Keratinocyte (primary cell): ENCODE results near the gene SLX4IP. TPM values are rescaled to one million over a fixed set of nuclear protein-coding genes. Genes with fewer than 3 reads are reported as not detected.

Source experiments
- DNase-seq: peaks from one replicate; pipeline ENCODE4 v3.0.0-alpha.2; 2011; ENCODE audit warnings: low read depth, missing footprints, low spot score
- FAIRE-seq: peaks from 2 replicates; lab custom pipeline; 2011; peaks lifted over from hg19 to GRCh38; lab: Jason Lieb, UNC
- H2AFZ ChIP-seq: 2 replicates; pipeline ENCODE4 v1.6.0; 2012; ENCODE audit warnings: low read length, control low read depth, inconsistent platforms; ENCODE audit not compliant: control insufficient read depth
- H3K27ac ChIP-seq: 2 replicates; pipeline ENCODE4 v1.5.1; 2011; ENCODE audit warnings: low read length; ENCODE audit not compliant: control insufficient read depth, insufficient read depth
- H3K27me3 ChIP-seq: 3 replicates; pipeline ENCODE4 v1.6.0; 2011; ENCODE audit warnings: low read length; ENCODE audit not compliant: control insufficient read depth, insufficient read depth; ENCODE audit errors: extremely low read depth
- H3K36me3 ChIP-seq, 2 experiments: 2 replicates in 1 of 2; 3 replicates in 1 of 2; pipeline ENCODE4 v1.5.1; 2011; ENCODE audit warnings: low read length in 2 of 2, mild to moderate bottlenecking in 1 of 2; ENCODE audit not compliant: control insufficient read depth in 2 of 2, insufficient read depth in 2 of 2; ENCODE audit errors: extremely low read depth in 1 of 2
- H3K4me1 ChIP-seq: 3 replicates; pipeline ENCODE4 v1.5.1; 2011; ENCODE audit warnings: low read length; ENCODE audit not compliant: control insufficient read depth, insufficient read depth; ENCODE audit errors: extremely low read depth
- H3K4me2 ChIP-seq: 3 replicates; pipeline ENCODE4 v1.6.0; 2011; ENCODE audit warnings: low read depth, low read length; ENCODE audit not compliant: control insufficient read depth, insufficient read depth; ENCODE audit errors: extremely low read depth
- H3K4me3 ChIP-seq, 3 experiments: fragments of 200-600 bp in 1 of 3; sonication (generic) in 1 of 3; 2 replicates in 2 of 3; 3 replicates in 1 of 3; pipeline ENCODE4 v1.5.1; 2011 to 2016; ENCODE audit warnings: low read length in 3 of 3, mild to moderate bottlenecking in 3 of 3, control low read depth in 2 of 3, inconsistent platforms in 1 of 3, low read depth in 1 of 3, mixed read lengths in 1 of 3, mixed run types in 1 of 3, moderate library complexity in 1 of 3; ENCODE audit not compliant: control insufficient read depth in 2 of 3, insufficient read depth in 2 of 3; ENCODE audit errors: extremely low read depth in 1 of 3
- H3K79me2 ChIP-seq: 2 replicates; pipeline ENCODE4 v1.6.0; 2012; ENCODE audit warnings: low read length; ENCODE audit not compliant: control insufficient read depth, insufficient read depth
- H3K9ac ChIP-seq: 3 replicates; pipeline ENCODE4 v1.6.0; 2011; ENCODE audit warnings: low read length; ENCODE audit not compliant: control insufficient read depth, insufficient read depth; ENCODE audit errors: extremely low read depth
- H3K9me1 ChIP-seq: 3 replicates; pipeline ENCODE4 v1.6.0; 2011; ENCODE audit warnings: low read length; ENCODE audit not compliant: control insufficient read depth, insufficient read depth; ENCODE audit errors: extremely low read depth
- H3K9me3 ChIP-seq: 2 replicates; pipeline ENCODE4 v1.5.1; 2012; ENCODE audit warnings: low read depth, low read length; ENCODE audit not compliant: control insufficient read depth
- H4K20me1 ChIP-seq: 3 replicates; pipeline ENCODE4 v1.6.0; 2011; ENCODE audit warnings: low read length; ENCODE audit not compliant: control insufficient read depth, insufficient read depth; ENCODE audit errors: extremely low read depth
- CTCF ChIP-seq, 3 experiments: IDR thresholded peaks in 1 of 3; conservative IDR thresholded peaks in 1 of 3; optimal IDR thresholded peaks in 1 of 3; 2 replicates in 2 of 3; 3 replicates in 1 of 3; pipeline versions ENCODE3 to v1.5.1; 2011; ENCODE audit warnings: low read length in 3 of 3, mild to moderate bottlenecking in 3 of 3, moderate library complexity in 2 of 3, control low read depth in 1 of 3, inconsistent platforms in 1 of 3; ENCODE audit not compliant: insufficient read depth in 2 of 3; ENCODE audit errors: extremely low read depth in 1 of 3
- EZH2 ChIP-seq: IDR thresholded peaks from one replicate; pipeline ENCODE4 v1.6.1; 2012; ENCODE audit warnings: inconsistent platforms, mild to moderate bottlenecking, low read length, moderate library complexity
- dilution Hi-C: fragments of 300-500 bp; cut with MboI; formaldehyde crosslinking; loops from one replicate; pipeline ENCODE4 v1.7.0; 2020; ENCODE audit warnings: low sequenced_read_pairs; ENCODE audit not compliant: extremely low pct_ligation_motif_present
- polyA plus RNA-seq, 5 experiments: library from polyadenylated mRNA; depleted of rRNA in 3 of 5; stranded (reverse) in 3 of 5; stranded (forward) in 1 of 5; unstranded in 1 of 5; fragments of >200 nt; gene quantifications; 1 replicate in 1 of 5; 2 replicates in 3 of 5; 3 replicates in 1 of 5; pipeline versions ENCODE4 v1.2.1 to v1.2.3, GENCODE V29; 2011 to 2012; ENCODE audit warnings: missing spikeins in 2 of 5, low read depth in 1 of 5, low replicate concordance in 1 of 5
- small RNA-seq, 3 experiments: library from RNA; depleted of rRNA; stranded (forward); fragments of <200 nt; gene quantifications; one replicate each; pipeline ENCODE3, GENCODE V24; 2012; ENCODE audit warnings: low read depth in 3 of 3, low replicate concordance in 1 of 3; ENCODE audit not compliant: insufficient read length in 3 of 3

The SLX4IP gene
- polyA plus RNA-seq, 1 donor (not counting 4 experiments of a cell fraction or from before 2014, with no cell fraction given), result 3.0 TPM

- Histone ChIP-seq H4K20me1 (peaks cover 10% of the 10 kb centered on the region), H3K4me2 (peak overlapping the region; percentile 88), H3K9me3 (no peaks in the 10 kb centered on the region), H3K27ac (peak overlapping the region; percentile 94), H3K36me3 (peaks cover 9 to 14% of the 10 kb centered on the region in 2 experiments), H3K9me1 (no peaks in the 10 kb centered on the region), H3K79me2 (peaks cover 37% of the 10 kb centered on the region), H3K4me3 (peak overlapping the region; percentile 72 to 99 (median 94)), H3K9ac (peak overlapping the region; percentile 97), H3K27me3 (no peaks in the 10 kb centered on the region), H2AFZ (no peak overlapping the region), H3K4me1 (peaks cover 23% of the 10 kb centered on the region)
- dilution Hi-C loops, result no loop called here
- TF ChIP-seq EZH2 (no peak), CTCF (optimal IDR thresholded peaks at IDR 0.05 in 1 of 3, IDR thresholded peaks at IDR 0.05 in 1 of 3, conservative IDR thresholded peaks at IDR 0.05 in 1 of 3; ENCODE audit: extremely low read depth in 1 of 3, insufficient read depth in 2 of 3, low read length in 3 of 3) (no peak)
- no peak for DNase-seq
- FAIRE-seq, result peak; percentile 55
These were observed 240.3 kb downstream of the SLX4IP start for GRCh38 chr20:10675450-10675848.

GRCh38 chr20:10676518-10676917 lies 241.4 kb downstream of the SLX4IP start:
- Histone ChIP-seq H3K9me3 (no peaks in the 10 kb centered on the region), H3K36me3 (peaks cover 6% of the 10 kb centered on the region in 2 experiments), H3K79me2 (peaks cover 26% of the 10 kb centered on the region), H3K27ac (no peak overlapping the region), H4K20me1 (peaks cover 2% of the 10 kb centered on the region), H3K9ac (peak overlapping the region; percentile 20), H3K4me2 (no peak overlapping the region), H3K27me3 (no peaks in the 10 kb centered on the region), H3K9me1 (no peaks in the 10 kb centered on the region), H2AFZ (no peak overlapping the region), H3K4me1 (peaks cover 23% of the 10 kb centered on the region), H3K4me3 (no peak overlapping the region)
- TF ChIP-seq CTCF (optimal IDR thresholded peaks at IDR 0.05 in 1 of 3, IDR thresholded peaks at IDR 0.05 in 1 of 3, conservative IDR thresholded peaks at IDR 0.05 in 1 of 3; ENCODE audit: extremely low read depth in 1 of 3, insufficient read depth in 2 of 3, low read length in 3 of 3), result no peak
- no peak for TF ChIP-seq EZH2
- DNase-seq (no peak), FAIRE-seq (no peak)
- dilution Hi-C loops, result no loop called here

Small RNA genes lying within 50 kb of the gene (small RNA-seq; reads per million reads assigned to genes)
- 0 to 1.3 (median 0.07) reads per million in 3 experiments for gene MIR6870

Other genes with a start within 250 kb of the SLX4IP start
- gene SNAP25, start 216.5 kb upstream of the SLX4IP start, polyA plus RNA-seq, result not detected in 3 replicates
- 14.8 to 24.8 TPM (median 21.6 TPM) in 3 replicates for gene MKKS, start 1.1 kb upstream of the SLX4IP start, polyA plus RNA-seq
- 82.1 to 117 TPM (median 84.2 TPM) in 3 replicates for gene JAG1, start 238.7 kb downstream of the SLX4IP start, polyA plus RNA-seq